GM19372 (cell line): Measurements from ENCODE around the gene KCNIP4.
"Not testable (repeated sequence)": the region's sequence is repeated elsewhere in the genome, so short reads cannot be mapped to it uniquely, and the experiment has no call there.

Experiments
- ATAC-seq: cut with Tn5 transposase; IDR thresholded peaks from one replicate; pipeline ENCODE4 v1.9.1; 2021; ENCODE audit warnings: mild to moderate bottlenecking, low read depth, moderate library complexity; ENCODE audit not compliant: unreplicated experiment

The KCNIP4 gene

DNA sequence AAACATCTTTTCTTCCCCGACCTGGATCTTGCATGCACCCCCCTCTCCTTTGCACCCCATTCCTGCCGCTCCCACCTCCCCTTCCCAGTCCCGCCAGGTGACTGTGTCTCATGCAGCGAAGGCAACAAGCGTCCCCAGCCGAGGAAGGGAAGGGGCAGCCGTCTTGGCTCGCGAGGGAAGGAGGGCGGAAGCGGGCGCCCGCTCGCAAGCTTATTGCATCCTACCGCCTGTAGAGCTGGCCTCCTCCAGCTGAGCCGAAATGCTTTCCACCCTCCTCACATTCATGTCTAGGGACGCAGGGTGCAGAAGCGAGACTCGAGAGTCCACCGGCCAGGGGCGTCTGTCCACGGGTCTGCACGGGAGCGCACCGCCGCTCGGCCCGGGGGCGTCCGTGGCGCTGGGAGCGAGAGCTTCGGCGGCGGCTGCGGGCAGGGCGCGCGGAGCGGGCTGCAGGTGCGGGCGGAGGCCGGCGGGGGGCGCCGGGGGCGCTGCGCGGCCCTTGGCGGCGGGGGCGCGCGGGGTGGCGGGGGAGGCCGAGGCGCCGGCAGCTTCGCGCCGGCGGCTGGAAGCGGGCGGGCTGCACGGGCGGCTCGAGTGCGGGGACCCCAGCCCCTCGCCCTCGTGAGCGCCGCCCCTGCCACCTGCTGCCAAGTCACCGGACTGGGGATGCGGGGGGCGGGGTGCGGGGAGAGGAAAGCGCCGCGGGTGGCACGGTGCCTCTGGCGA, at the start of gene KCNIP4:
Gene KCNIP4 (minus strand): TSS at position 426 of the 726 bp plus-strand sequence.
- ATAC-seq = no peak

DNA sequence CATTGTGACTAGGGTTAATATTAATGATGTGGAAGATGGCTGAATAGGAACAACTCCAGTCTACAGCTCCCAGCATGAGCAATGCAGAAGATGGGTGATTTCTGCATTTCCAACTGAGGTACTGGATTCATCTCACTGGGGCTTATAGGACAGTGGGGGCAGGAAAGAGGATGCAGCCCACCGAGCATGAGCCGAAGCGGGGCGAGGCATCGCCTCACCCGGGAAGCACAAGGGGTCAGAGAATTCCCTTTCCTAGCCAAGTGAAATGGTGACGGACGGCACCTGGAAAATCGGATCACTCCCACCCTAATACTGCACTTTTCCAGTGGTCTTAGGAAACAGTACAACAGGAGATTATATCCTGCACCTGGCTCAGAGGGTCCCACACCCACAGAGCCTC, 48.0 kb upstream of the KCNIP4 start:
- not testable (repeated sequence) for ATAC-seq

DNA sequence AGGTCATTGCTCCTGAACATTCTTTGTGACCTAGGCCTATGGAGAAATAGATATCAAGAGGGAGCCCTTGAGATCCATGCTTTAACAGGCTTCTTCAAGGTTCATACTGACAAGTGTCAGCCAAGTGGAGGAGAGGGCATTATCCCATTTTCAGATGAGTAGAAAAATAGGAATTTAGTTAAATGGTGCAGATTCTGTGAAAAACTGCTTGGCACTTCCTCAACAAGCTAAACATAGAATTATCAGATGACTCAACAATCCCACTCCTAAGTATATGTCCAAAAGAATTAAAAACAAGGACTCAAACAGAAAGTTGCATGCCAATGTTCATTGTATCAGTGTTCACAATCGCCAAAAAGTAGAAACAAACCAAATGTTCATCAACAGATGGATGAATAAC, 43.8 kb upstream of the KCNIP4 start:
- no peak for ATAC-seq

DNA sequence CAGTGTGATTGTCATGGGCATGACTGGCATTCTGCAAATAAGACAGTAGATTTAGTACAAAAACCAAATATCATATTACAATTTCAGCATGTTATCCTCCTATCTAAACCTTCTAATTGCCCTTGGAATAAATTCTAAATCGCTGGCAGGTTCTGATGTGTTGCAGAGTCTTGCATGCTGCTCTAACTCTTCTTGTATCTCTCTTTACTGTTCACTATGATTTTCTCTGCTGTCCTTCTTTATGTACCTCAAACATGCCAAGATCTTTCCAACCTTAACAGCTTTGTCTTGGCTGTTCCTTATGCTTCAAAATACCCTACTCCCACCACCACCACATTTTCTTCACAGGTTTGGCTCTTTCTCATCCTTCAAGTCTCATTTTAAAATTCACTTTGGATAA, 43.0 kb upstream of the KCNIP4 start:
- no peak for ATAC-seq

DNA sequence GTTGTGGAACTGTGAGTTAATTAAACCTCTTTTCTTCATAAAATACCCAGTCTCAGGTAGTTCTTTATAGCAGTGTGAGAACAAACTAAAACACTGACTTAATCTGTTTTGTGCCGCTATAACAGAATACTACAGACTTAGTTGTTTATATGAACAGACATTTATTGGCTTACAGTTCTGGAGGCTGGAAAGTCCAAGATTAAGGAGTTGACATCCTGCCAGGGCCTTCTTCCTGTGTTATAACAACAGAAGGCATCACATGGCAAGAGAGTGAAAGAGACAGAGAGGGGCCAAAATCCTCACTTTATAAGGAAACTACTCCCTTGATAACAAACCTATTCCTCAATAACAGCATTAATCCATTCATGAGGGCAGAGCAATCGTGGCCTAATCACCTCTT, 42.5 kb upstream of the KCNIP4 start:
- ATAC-seq = no peak

DNA sequence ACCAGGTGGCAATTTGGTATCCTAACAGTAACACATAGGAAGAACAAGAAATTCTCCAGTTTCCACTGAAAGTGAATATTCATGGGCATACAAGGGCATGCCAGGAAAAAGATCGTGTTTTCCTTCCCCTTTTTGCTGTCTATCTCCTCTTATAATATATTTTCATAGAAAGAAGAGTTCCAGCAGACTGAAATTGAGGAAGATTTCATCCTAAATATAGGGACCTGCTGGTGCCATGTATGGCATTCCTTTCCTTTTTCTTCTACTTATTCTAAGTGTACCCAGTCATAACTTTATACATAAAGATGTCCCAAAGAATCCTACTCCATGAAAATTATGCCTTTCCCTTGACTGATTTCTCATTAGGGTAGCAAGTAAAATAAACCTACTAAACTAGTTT, 40.8 kb upstream of the KCNIP4 start:
- ATAC-seq = no peak

DNA sequence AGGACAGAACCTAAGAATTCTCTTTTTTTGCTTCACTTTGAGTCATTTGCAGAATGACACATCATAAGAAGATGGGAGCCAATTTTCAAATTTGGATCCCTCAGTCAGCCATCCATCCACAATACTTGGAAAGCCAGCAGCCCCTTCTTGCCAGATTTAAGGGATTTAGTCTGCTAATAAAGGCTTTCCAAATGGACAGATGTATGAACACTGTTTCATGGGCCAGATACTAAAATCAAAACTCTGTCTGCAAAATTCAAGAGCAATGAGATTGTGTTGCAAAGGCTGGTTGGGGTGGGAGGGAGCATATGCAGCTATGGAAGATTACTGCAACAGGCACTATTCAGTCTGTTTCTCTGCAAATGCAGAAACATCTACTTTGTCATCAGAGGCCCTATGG, 37.7 kb upstream of the KCNIP4 start:
- ATAC-seq = no peak

DNA sequence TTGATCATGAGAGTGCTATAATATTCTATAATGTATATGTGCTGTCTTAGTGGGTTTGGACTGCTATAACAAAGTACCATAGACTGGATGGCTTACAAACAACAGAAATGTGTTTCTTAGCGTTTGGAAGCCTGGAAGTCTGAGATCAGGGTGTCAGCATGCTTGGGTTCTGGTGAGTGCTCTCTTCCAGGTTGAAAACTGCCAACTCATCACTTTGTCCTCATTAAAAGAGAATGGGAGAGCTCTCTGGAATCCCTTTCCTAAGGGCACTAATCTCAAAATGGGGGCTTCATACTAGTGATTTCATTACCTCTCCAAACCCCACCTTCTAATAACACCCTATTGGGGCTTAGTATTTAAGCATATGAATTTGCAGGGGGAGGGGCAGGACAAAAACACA, 33.5 kb upstream of the KCNIP4 start:
- no peak for ATAC-seq

DNA sequence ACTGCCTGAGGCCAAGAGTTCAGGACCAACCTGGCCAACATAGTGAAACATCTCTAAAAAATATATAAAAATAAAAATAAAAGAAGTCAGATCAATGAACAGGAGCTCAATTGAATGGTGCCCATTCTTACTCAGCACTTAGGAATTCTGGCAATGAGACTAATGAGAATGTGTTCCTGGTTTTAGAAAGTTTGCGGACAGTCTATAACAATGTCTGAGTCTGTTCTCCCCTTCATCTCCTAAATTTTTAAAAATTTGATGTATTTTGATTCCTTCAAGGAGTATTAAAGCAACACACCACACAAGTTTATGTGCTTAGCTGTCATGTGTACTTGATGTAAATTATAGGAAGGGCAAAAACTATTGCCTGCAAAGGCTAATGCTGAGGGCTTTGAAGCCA, 30.6 kb upstream of the KCNIP4 start:
- no peak for ATAC-seq

DNA sequence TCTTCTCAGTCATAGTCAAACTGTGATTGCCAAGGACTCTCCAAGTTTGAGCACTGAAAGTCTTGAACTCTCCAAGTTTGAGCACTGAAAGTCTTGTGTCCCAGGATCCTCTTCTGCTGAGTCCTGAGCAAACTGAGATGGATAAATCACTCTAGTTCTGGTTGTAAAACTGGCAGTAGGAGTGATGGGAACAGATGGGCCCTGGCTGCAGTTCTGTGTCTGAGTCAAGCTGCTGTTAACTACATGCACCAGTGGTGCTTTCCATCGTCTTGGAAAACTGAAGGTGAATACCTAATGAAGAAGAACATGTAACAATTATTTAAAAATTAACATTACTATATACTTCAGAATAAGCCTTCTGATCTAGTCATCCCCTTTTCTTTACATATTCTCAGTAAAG, 27.6 kb upstream of the KCNIP4 start:
- ATAC-seq = no peak

DNA sequence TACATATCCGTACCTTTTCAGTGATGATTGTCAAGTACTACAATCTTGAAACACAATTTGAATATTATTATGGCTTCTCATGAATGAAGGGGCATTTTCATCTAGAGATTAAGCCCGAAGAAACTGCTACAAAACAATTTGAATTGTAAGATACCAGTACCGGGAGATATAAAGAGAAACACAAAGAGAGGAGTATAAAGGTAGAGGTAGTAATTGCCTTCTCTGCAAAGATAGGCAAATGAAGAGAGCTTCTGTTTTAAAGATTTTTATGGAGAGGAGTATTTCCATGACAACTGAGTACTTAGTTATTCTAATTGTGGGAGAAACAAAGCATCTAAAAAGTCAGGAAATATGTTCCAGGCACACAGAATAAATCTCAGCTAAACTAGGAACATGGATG, 25.3 kb upstream of the KCNIP4 start:
- ATAC-seq = no peak

DNA sequence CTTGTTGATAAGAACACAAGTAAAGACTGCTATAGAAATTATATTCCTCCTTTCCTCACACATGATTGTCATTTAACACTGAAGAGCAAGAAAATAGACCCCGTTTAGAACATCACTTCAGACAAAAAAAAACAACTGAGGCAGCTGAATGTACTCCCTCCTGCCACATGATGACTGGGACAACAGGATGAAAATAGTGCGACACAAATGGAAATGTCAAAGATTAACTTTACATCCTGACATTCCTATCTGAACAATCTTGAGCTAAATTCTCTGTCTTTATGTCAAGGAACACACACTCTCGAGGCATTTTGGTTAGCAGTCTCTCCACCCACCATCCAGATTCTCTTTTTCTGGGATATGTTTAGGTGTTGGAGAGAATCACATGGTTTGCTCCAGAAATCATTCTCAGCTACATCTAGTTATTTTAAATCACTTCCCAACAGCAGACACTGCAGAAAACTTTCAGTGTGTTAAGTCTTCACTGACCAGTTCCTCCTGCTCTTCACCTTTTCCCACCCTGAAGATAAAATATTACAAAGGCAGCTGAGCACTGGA, 16.3 kb upstream of the KCNIP4 start:
- no peak for ATAC-seq

DNA sequence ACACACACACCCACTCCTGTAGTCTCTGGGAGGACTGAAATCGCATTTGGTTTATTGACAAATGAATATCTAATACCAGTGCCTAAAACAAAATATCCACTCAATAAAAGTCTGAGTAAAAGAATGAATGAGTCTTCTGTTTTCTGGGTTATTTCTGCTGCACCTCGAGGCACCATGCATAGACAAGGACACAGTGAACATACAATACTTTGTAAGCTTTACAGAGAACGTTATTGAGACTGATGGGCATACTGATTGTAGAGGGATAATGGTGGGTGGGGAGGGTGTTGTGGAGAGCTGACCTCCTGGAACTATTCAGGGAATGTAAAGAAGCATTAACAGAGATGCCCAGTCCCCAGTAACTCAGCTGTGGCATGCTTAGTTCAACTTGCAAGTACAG, 14.1 kb upstream of the KCNIP4 start:
- no peak for ATAC-seq

DNA sequence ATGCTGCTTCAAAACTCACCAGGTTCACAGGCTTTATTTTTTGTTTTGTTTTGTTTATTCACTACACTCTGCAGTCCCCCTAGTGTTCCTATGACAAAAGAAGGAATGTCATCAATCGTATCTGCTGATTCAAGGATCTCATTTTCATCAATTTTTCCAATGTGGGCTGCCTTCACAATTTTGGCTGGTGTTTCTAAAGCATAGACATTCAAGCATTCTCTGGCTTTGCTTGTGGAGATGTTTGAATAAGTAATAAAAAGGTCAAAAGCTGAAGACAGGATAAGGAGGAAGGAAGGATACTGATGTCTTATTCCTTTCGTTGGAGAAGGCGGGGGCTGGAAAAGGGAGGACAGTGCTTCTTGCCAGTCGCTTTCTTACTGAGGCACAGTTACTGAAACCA, 12.2 kb upstream of the KCNIP4 start:
- no peak for ATAC-seq

DNA sequence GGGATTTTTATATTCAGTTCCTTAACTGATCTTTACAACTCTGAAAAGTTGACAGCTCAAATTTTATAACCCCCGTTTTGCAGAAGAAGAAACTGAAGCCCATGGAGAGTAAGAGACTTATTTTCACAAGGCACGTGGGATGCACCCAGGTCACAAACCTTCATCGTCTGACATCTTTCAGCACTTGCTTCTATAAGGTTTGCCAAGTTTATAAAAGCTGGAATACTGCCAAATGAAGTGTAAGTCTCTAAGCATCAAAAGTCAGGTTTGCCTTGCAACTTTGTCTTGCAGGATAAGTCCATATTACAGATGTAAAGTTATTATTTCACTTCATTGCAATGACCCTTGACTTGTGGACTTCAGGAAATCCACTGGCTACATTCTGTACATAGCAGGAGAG, 6.3 kb upstream of the KCNIP4 start:
- no peak for ATAC-seq

DNA sequence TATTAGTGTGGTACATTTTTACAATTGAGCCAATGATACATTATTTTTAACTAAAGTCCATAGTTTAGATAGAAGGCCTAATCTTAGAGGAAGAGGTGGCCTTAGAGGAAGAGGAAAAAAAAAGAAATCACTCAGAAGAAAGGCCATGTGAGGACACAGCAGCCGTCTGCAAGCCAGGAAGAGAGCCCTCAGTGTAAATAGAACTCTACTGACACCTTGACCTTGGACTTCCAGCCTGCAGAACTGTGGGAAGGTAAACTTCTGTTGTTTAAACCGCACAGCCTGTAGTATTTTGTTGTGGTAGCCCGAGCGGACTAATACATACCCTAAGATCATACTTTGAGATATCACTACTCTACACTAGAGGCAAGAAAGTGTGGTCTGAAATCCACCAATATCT, 5.1 kb upstream of the KCNIP4 start:
- ATAC-seq = no peak

DNA sequence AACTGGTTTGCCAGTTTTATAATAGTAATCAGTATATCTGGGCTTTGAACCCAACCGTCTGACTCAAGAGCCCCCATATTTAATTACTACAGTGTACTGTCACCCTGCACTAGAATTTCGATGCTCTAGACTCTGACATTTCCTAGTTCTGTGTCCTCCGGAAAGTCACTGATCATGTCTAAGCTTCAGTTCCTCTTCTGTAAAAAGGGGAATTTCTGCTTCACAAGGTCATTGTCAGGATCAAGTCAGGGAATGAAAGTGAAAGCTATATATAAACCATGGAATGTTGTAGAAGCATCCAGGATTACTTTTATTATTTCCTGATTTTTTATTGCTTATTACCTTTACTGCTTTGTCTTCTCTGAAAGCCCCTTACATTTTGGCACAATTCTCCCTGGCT, 4.0 kb upstream of the KCNIP4 start:
- no peak for ATAC-seq

DNA sequence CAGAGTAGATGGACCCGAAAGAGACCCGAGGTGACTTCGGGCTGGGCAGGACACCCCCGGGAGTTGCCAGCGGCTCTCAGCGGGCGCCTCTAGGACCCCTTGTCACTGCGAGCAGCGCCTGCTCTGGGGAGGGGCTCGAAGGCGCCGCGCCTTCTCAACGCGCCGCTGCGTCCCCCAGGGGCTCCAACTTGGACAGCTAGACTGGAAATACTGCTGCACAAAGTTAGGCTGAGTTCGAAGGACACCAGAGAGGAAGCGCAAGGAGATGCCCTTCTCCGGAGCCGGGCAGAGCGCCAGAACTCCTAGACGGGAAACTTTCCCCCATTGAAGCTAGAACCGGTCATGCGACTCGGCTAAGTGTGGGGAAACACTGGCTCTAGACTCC, 493 bp upstream of the KCNIP4 start:
- ATAC-seq = no peak

DNA sequence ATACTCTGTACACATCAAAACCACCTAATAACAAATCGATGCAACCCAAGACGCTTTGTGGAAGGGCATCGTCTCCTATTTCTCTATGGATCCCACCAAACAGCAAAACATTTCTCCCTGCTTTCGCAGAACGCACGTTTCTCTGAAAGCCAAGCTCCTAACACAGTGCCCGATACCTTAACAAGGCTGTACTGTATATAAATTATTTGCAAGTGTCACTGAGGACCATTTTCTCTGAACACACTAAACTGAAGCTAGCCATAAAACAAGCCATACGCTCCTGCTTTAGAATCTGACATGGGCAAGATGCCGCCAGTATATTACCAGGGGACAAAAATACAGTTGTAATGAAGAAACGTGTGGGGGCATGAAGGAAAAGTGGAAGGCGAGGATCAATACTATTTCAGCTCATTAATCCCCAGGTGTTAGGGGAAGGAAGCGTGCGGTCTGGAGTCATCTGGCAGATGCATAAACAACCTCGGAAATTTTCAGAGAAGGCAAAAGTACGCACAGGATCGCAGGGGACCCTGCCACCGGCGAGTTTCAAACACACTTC, 703 bp downstream of the KCNIP4 start:
- ATAC-seq = no peak

DNA sequence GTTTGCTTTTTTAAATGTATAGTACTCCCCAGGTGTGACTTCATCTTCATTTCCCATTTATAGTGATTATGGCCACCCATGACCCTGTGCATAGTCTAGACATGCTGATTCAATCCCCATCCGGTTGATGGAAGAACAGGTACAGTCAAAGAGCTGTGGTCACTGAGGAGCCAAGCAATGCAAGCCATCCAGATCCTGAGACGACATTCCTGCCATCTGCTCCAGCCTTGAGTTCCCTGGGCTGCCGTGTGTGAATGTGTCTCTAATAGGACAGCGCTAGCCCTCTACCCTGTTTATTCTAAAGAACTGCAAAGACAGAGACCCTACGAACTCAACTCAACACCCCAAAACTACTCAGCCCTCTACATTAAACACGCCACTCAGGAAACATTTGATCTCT, 1.7 kb downstream of the KCNIP4 start:
- no peak for ATAC-seq

DNA sequence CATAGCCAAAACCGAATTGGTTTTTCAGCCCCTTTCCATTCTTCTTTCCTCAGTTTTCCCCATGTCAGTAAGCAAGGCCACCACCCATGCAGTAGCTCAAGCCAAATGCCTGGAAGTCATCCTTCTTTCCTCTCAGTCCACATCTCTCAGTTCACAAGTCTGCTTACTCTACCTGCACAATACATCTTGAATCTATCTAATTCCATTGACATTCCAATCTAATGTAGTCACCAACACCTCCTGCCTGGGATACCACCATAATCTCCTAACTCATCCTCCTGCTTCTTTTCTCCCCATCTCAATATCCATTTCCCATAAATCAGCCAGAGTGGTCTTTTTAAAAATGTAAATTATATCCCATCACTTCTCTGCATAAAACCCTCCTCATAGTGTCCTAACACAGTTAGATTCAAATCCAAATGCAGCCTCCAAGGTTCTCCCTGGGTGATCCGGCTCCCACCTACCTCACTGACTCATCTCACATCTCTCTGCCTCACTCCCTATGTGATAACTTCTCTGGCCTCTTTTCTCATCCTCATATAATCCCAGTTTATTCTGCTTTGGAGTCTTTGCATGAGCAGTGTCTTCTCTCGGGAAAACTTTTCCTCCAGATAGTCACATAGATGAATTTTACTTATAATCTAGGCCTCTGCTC, 26.9 kb downstream of the KCNIP4 start:
- no peak for ATAC-seq

DNA sequence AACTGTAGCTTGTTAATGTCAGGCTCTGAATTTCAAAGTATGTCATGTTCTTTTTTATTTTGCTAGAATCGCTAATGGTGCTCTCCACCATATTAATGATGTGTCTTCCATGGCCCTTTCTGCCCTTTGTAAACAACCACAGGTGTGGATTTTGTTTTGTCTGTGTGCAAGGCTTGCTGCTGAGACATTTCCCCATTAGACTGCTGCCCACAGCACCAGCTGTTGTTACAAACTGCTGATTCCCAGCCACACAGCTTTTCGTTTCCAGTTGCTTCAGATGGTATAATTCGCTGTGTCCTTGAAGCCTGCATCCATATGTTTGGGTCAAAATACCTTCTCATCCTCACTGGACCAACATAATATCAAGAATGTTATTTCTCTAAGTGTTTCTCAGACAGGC, 32.8 kb downstream of the KCNIP4 start:
- no peak for ATAC-seq
